Measurements from ENCODE around the gene LRFN3. TPM values are rescaled to one million over a fixed set of nuclear protein-coding genes. Genes with fewer than 3 reads are reported as not detected.

Gene LRFN3
- polyA plus RNA-seq, 4 donors = 3.5 to 11.7 (median 8.7) TPM

DNA sequence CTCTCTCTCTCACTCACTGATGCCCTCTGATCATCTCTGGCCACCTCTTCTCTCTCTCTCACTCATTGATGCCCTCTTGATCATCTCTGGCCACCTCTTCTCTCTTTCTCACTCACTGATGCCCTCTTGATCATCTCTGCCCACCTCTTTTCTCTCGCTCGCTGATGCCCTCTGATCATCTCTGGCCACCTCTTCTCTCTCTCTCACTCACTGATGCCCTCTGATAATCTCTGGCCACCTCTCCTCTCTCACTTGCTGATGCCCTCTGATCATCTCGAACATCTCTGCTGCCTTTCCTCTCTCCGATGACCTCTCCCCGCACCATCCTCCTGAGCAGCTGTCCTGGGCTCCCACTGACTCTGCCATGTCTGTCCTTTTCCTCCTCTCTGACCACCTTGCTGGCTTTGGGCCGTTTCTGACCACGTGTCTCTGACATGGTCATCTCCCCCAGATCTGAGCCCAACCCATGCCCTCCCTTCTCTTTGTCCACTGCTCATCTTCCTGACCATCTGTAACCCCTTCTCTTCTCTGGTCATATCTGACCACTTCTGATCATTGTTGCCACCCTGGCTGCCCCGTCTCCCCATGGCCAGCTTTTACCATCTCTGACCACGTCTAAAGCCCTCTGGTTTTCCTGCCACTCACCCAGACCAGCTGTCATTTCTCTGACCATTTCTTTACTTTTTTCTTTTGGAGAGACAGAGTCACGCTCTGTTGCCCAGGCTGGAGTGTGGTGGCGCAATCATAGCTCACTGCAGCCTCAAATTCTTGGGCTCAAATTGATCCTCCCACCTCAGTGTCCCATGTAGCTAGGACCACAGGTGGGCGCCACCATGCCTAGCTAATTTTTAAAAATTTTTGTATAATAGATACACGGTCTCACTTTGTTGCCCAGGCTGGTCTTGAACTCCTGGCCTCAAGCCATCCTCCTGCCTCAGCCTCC, 2.4 kb downstream of the LRFN3 start:
- no peak overlapping the region for H3K27ac ChIP-seq (ENCODE audit: low read depth in 1 of 3, low read length in 2 of 3)
- FAIRE-seq (no peak), DNase-seq (no peak)

DNA sequence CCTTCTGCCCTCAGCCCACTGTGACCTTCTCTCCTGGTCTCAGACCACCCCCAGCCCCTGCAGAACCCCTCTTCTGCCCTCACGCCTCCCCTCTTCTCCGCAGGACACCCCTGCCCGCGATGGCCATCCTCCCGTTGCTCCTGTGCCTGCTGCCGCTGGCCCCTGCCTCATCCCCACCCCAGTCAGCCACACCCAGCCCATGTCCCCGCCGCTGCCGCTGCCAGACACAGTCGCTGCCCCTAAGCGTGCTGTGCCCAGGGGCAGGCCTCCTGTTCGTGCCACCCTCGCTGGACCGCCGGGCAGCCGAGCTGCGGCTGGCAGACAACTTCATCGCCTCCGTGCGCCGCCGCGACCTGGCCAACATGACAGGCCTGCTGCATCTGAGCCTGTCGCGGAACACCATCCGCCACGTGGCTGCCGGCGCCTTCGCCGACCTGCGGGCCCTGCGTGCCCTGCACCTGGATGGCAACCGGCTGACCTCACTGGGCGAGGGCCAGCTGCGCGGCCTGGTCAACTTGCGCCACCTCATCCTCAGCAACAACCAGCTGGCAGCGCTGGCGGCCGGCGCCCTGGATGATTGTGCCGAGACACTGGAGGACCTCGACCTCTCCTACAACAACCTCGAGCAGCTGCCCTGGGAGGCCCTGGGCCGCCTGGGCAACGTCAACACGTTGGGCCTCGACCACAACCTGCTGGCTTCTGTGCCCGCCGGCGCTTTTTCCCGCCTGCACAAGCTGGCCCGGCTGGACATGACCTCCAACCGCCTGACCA, 3.3 kb downstream of the LRFN3 start:
- no peak for FAIRE-seq
- Histone ChIP-seq H3K27ac (ENCODE audit: low read depth in 1 of 3, low read length in 2 of 3) (no peak overlapping the region), H3K4me3 (ENCODE audit: low read depth in 1 of 3, low read length in 3 of 3) (no peak overlapping the region), H3K27me3 (ENCODE audit: control insufficient read depth in 3 of 3, insufficient read depth in 3 of 3, low read length in 3 of 3) (no peaks in the 10 kb centered on the region), H3K9me3 (ENCODE audit: control insufficient read depth in 2 of 2, insufficient read depth in 1 of 2, low read depth in 1 of 2, low read length in 1 of 2) (no peaks in the 10 kb centered on the region), H3K4me1 (ENCODE audit: control insufficient read depth in 3 of 3, insufficient read depth in 2 of 3, low read depth in 1 of 3, low read length in 2 of 3) (peaks cover 0 to 16% (median 8%) of the 10 kb centered on the region in 3 donors), H3K36me3 (ENCODE audit: control insufficient read depth in 3 of 3, insufficient read depth in 2 of 3, low read depth in 1 of 3, low read length in 3 of 3) (peaks cover 2 to 23% (median 4%) of the 10 kb centered on the region in 3 donors)
- no peak for DNase-seq
- 93 to 95% (median 94%) methylated on average over 52 to 55 of the region's 55 CpGs for WGBS, 3 donors

More for the DNA sequence above, 2.4 kb downstream of the LRFN3 start:
- Histone ChIP-seq H3K9me3 (ENCODE audit: control insufficient read depth in 2 of 2, insufficient read depth in 1 of 2, low read depth in 1 of 2, low read length in 1 of 2) (no peaks in the 10 kb centered on the region), H3K4me3 (ENCODE audit: low read depth in 1 of 3, low read length in 3 of 3) (peak overlapping the region in 1 of 3 donors; percentile 80), H3K27me3 (ENCODE audit: control insufficient read depth in 3 of 3, insufficient read depth in 3 of 3, low read length in 3 of 3) (no peaks in the 10 kb centered on the region), H3K4me1 (ENCODE audit: control insufficient read depth in 3 of 3, insufficient read depth in 2 of 3, low read depth in 1 of 3, low read length in 2 of 3) (peaks cover 0 to 16% (median 8%) of the 10 kb centered on the region in 3 donors), H3K36me3 (ENCODE audit: control insufficient read depth in 3 of 3, insufficient read depth in 2 of 3, low read depth in 1 of 3, low read length in 3 of 3) (peaks cover 2 to 19% (median 4%) of the 10 kb centered on the region in 3 donors)
- 81 to 83% (median 82%) methylated on average over 13 of the region's 13 CpGs for WGBS, 3 donors

DNA sequence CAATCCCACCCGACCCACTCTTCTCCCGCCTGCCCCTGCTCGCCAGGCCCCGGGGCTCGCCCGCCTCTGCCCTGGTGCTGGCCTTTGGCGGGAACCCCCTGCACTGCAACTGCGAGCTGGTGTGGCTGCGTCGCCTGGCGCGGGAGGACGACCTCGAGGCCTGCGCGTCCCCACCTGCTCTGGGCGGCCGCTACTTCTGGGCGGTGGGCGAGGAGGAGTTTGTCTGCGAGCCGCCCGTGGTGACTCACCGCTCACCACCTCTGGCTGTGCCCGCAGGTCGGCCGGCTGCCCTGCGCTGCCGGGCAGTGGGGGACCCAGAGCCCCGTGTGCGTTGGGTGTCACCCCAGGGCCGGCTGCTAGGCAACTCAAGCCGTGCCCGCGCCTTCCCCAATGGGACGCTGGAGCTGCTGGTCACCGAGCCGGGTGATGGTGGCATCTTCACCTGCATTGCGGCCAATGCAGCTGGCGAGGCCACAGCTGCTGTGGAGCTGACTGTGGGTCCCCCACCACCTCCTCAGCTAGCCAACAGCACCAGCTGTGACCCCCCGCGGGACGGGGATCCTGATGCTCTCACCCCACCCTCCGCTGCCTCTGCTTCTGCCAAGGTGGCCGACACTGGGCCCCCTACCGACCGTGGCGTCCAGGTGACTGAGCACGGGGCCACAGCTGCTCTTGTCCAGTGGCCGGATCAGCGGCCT, 4.1 kb downstream of the LRFN3 start:
- Histone ChIP-seq H3K27me3 (ENCODE audit: control insufficient read depth in 3 of 3, insufficient read depth in 3 of 3, low read length in 3 of 3) (no peaks in the 10 kb centered on the region), H3K36me3 (ENCODE audit: control insufficient read depth in 3 of 3, insufficient read depth in 2 of 3, low read depth in 1 of 3, low read length in 3 of 3) (peaks cover 2 to 27% (median 4%) of the 10 kb centered on the region in 3 donors), H3K27ac (ENCODE audit: low read depth in 1 of 3, low read length in 2 of 3) (no peak overlapping the region), H3K9me3 (ENCODE audit: control insufficient read depth in 2 of 2, insufficient read depth in 1 of 2, low read depth in 1 of 2, low read length in 1 of 2) (no peaks in the 10 kb centered on the region), H3K4me3 (ENCODE audit: low read depth in 1 of 3, low read length in 3 of 3) (no peak overlapping the region), H3K4me1 (ENCODE audit: control insufficient read depth in 3 of 3, insufficient read depth in 2 of 3, low read depth in 1 of 3, low read length in 2 of 3) (peaks cover 0 to 12% (median 8%) of the 10 kb centered on the region in 3 donors)
- 94 to 96% (median 95%) methylated on average over 44 to 51 of the region's 51 CpGs for WGBS, 3 donors
- DNase-seq (no peak), FAIRE-seq (no peak)

DNA sequence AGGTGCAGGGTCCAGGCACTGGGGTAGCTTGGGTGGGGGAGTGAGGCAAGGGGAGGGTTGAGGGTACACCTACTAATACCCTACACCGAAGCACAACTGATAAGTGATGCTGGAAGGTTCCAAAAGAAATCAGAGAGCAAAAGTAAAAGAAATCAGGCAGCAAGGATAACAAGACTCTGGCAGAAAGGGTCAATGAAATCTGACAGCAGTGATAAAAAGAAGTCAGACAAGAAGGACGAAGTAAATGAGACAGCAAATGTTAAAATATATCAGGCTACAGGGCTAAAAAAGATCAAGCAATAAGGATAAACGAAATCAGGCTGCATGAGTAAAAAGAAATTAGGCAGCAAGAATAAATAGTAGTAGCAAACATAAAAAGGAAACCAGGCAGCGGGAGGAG, 4.7 kb downstream of the LRFN3 start:
- no peak for FAIRE-seq
- WGBS, 3 donors = 48 to 70% (median 50%) methylated on average over 4 of the region's 4 CpGs
- Histone ChIP-seq H3K27ac (ENCODE audit: low read depth in 1 of 3, low read length in 2 of 3) (no peak overlapping the region), H3K4me1 (ENCODE audit: control insufficient read depth in 3 of 3, insufficient read depth in 2 of 3, low read depth in 1 of 3, low read length in 2 of 3) (peaks cover 0 to 6% (median 4%) of the 10 kb centered on the region in 3 donors), H3K27me3 (ENCODE audit: control insufficient read depth in 3 of 3, insufficient read depth in 3 of 3, low read length in 3 of 3) (no peaks in the 10 kb centered on the region), H3K4me3 (ENCODE audit: low read depth in 1 of 3, low read length in 3 of 3) (no peak overlapping the region), H3K9me3 (ENCODE audit: control insufficient read depth in 2 of 2, insufficient read depth in 1 of 2, low read depth in 1 of 2, low read length in 1 of 2) (no peaks in the 10 kb centered on the region), H3K36me3 (ENCODE audit: control insufficient read depth in 3 of 3, insufficient read depth in 2 of 3, low read depth in 1 of 3, low read length in 3 of 3) (peaks cover 2 to 31% (median 4%) of the 10 kb centered on the region in 3 donors)
- no peak for DNase-seq

DNA sequence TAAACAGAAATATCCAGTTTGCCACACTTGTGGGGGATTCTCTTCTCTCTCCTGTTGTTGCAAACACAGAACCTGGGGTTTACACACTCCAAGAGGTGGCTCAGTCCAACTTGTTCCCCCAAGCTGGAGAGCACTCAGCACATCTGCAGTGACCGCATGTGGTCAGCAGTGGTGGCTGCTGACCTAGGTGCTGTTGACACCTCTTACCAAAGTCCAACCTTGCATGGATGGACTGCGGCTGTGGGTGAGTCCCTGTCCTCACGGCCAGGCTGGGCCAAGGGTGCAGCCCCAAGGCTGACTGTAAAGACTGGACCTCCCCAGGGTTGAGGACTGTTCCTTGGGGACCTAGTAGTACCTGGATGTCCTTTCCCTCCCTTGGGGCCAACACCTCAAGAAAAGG, 6.1 kb downstream of the LRFN3 start:
- 81 to 94% (median 91%) methylated on average over 3 of the region's 3 CpGs for WGBS, 3 donors
- Histone ChIP-seq H3K9me3 (ENCODE audit: control insufficient read depth in 2 of 2, insufficient read depth in 1 of 2, low read depth in 1 of 2, low read length in 1 of 2) (no peaks in the 10 kb centered on the region), H3K27me3 (ENCODE audit: control insufficient read depth in 3 of 3, insufficient read depth in 3 of 3, low read length in 3 of 3) (no peaks in the 10 kb centered on the region), H3K4me3 (ENCODE audit: low read depth in 1 of 3, low read length in 3 of 3) (no peak overlapping the region), H3K36me3 (ENCODE audit: control insufficient read depth in 3 of 3, insufficient read depth in 2 of 3, low read depth in 1 of 3, low read length in 3 of 3) (peaks cover 2 to 32% (median 4%) of the 10 kb centered on the region in 3 donors), H3K4me1 (ENCODE audit: control insufficient read depth in 3 of 3, insufficient read depth in 2 of 3, low read depth in 1 of 3, low read length in 2 of 3) (peaks cover 0 to 4% (median 1%) of the 10 kb centered on the region in 3 donors), H3K27ac (ENCODE audit: low read depth in 1 of 3, low read length in 2 of 3) (no peak overlapping the region)
- FAIRE-seq (no peak), DNase-seq (no peak)

DNA sequence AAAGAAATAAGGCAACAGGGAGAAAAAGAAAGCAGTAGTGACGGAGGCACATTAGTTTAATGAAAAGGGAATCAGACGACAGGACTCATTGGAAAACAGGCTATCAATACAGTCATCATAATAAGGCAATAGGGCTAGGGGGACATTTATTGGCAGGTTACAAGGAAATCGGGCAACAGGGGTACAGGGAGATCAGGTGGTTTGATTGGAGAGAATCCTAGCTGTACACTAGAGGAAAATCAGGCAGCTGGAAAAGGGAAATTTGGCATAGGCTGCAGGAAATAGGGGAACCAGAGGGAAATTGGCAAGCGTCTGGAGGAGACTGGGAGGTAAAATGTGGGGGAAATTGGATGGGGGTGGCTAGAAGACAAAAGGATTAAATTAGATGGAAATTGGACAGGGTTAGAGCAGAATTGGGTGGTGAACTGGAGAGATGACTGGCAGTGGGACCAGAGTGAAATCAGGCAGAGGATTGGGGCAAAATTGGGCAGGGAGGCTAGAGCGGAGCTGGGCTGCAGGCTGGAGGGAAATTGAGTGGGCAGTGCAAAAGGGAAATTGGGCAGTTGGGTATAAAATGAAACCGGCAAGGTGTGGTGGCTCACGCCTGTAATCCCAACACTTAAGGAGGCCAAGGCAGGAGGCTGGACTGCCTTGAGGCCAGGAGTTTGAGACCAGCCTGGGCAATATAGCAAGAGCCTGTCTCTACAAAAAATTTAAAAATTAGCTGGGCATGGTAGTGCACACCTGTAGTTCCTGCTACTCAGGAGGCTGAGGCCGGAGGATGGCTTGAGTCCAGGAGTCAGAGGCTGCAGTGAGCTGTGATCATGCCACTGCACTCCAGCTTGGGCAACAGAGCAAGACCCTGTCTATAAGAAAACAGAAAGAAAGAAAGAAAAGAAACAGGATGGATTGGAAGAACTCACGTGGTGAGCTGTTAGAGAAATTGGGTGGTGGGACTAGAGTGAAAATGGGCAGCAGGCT, 7.4 kb downstream of the LRFN3 start:
- H3K27me3 ChIP-seq (ENCODE audit: control insufficient read depth in 3 of 3, insufficient read depth in 3 of 3, low read length in 3 of 3) = no peaks in the 10 kb centered on the region
- peaks cover 2 to 32% (median 4%) of the 10 kb centered on the region in 3 donors for H3K36me3 ChIP-seq (ENCODE audit: control insufficient read depth in 3 of 3, insufficient read depth in 2 of 3, low read depth in 1 of 3, low read length in 3 of 3)
- H3K27ac ChIP-seq (ENCODE audit: low read depth in 1 of 3, low read length in 2 of 3) = no peak overlapping the region
- DNase-seq (no peak), FAIRE-seq (no peak)
- H3K9me3 ChIP-seq (ENCODE audit: control insufficient read depth in 2 of 2, insufficient read depth in 1 of 2, low read depth in 1 of 2, low read length in 1 of 2) = no peaks in the 10 kb centered on the region
- no peak overlapping the region for H3K4me3 ChIP-seq (ENCODE audit: low read depth in 1 of 3, low read length in 3 of 3)
- peaks cover 0 to under 1% (median 0%) of the 10 kb centered on the region in 3 donors for H3K4me1 ChIP-seq (ENCODE audit: control insufficient read depth in 3 of 3, insufficient read depth in 2 of 3, low read depth in 1 of 3, low read length in 2 of 3)
- 83 to 88% (median 85%) methylated on average over 9 of the region's 9 CpGs for WGBS, 3 donors

DNA sequence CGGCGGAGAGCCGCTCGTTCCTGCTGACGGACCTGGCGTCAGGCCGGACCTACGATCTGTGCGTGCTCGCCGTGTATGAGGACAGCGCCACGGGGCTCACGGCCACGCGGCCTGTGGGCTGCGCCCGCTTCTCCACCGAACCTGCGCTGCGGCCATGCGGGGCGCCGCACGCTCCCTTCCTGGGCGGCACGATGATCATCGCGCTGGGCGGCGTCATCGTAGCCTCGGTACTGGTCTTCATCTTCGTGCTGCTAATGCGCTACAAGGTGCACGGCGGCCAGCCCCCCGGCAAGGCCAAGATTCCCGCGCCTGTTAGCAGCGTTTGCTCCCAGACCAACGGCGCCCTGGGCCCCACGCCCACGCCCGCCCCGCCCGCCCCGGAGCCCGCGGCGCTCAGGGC, 8.4 kb downstream of the LRFN3 start:
- DNase-seq (no peak), FAIRE-seq (no peak)
- Histone ChIP-seq H3K27me3 (ENCODE audit: control insufficient read depth in 3 of 3, insufficient read depth in 3 of 3, low read length in 3 of 3) (no peaks in the 10 kb centered on the region), H3K9me3 (ENCODE audit: control insufficient read depth in 2 of 2, insufficient read depth in 1 of 2, low read depth in 1 of 2, low read length in 1 of 2) (no peaks in the 10 kb centered on the region), H3K36me3 (ENCODE audit: control insufficient read depth in 3 of 3, insufficient read depth in 2 of 3, low read depth in 1 of 3, low read length in 3 of 3) (peaks cover 2 to 28% (median 4%) of the 10 kb centered on the region in 3 donors), H3K27ac (ENCODE audit: low read depth in 1 of 3, low read length in 2 of 3) (no peak overlapping the region), H3K4me1 (ENCODE audit: control insufficient read depth in 3 of 3, insufficient read depth in 2 of 3, low read depth in 1 of 3, low read length in 2 of 3) (no peaks in the 10 kb centered on the region), H3K4me3 (ENCODE audit: low read depth in 1 of 3, low read length in 3 of 3) (no peak overlapping the region)
- WGBS, 3 donors = 83 to 92% (median 88%) methylated on average over 48 to 52 of the region's 52 CpGs

Measured in small intestine (tissue), 7 donors.